HEK293 (cell line): ENCODE results near the gene KIAA1958.

Experiments
- GLIS1 ChIP-seq: fragments of 450-650 bp; formaldehyde crosslinking; IDR thresholded peaks from 2 replicates; pipeline ENCODE4 v1.5.1; 2016; ENCODE audit warnings: missing biosample characterization, missing genetic modification characterization
- MYNN ChIP-seq: fragments of 450-650 bp; formaldehyde crosslinking; IDR thresholded peaks from 2 replicates; pipeline ENCODE4 v1.5.1; 2016; ENCODE audit warnings: missing biosample characterization, missing genetic modification characterization, borderline replicate concordance
- SP3 ChIP-seq: fragments of 450-650 bp; formaldehyde crosslinking; IDR thresholded peaks from 2 replicates; pipeline ENCODE4 v1.5.1; 2016; ENCODE audit warnings: missing biosample characterization, missing genetic modification characterization
- ZNF600 ChIP-seq: fragments of 450-650 bp; formaldehyde crosslinking; IDR thresholded peaks from 2 replicates; pipeline ENCODE4 v1.5.1; 2016; ENCODE audit warnings: missing biosample characterization, missing genetic modification characterization
- TF ChIP-seq, protein P1 (sequence below): fragments of 450-650 bp; formaldehyde crosslinking; IDR thresholded peaks from 2 replicates; pipeline ENCODE4 v1.5.1; 2016; ENCODE audit warnings: missing biosample characterization, missing genetic modification characterization
- TF ChIP-seq, protein P2 (sequence below): fragments of 450-650 bp; formaldehyde crosslinking; IDR thresholded peaks from 2 replicates; pipeline ENCODE4 v1.5.1; 2016; ENCODE audit warnings: missing biosample characterization, missing genetic modification characterization
- TF ChIP-seq, protein P3 (sequence below): fragments of 450-650 bp; formaldehyde crosslinking; optimal IDR thresholded peaks from 2 replicates; pipeline ENCODE3; 2016; ENCODE audit warnings: missing biosample characterization, mild to moderate bottlenecking, missing genetic modification characterization

DNA sequence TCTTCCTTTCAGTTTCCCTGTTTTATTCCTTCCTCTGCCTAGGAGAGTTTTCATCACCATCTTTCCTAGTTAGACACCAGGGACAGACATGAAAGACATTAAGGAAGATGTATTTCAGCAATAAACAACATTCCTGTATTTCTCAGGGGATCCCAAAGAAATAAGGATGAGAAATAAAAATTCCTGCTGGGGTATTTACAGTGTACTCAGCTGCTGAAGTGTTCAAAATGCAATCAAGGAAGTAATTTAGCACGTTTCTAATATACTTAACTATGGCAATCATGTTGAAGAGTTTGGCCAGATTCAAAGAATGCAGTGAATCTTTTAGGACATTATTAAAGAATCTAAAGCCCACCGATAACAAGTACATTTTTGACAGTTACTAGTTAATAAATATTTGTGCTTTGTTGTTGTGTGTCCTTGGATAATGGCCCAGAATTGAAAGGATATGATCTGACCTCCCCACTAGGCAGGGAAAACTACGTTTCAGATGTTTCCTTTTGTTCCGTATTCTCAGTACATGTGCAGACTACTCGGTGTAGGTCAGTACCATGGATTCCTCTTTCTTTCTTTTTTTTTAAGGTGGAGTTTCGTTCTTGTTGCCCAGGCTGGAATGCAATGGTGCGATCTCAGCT, 184.5 kb downstream of the KIAA1958 start:
- TF ChIP-seq GLIS1 (tag by site-specific recombination) = no peak
- TF ChIP-seq, protein P1, sequence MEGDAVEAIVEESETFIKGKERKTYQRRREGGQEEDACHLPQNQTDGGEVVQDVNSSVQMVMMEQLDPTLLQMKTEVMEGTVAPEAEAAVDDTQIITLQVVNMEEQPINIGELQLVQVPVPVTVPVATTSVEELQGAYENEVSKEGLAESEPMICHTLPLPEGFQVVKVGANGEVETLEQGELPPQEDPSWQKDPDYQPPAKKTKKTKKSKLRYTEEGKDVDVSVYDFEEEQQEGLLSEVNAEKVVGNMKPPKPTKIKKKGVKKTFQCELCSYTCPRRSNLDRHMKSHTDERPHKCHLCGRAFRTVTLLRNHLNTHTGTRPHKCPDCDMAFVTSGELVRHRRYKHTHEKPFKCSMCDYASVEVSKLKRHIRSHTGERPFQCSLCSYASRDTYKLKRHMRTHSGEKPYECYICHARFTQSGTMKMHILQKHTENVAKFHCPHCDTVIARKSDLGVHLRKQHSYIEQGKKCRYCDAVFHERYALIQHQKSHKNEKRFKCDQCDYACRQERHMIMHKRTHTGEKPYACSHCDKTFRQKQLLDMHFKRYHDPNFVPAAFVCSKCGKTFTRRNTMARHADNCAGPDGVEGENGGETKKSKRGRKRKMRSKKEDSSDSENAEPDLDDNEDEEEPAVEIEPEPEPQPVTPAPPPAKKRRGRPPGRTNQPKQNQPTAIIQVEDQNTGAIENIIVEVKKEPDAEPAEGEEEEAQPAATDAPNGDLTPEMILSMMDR (tag by site-specific recombination) = no peak
- TF ChIP-seq, protein P2, sequence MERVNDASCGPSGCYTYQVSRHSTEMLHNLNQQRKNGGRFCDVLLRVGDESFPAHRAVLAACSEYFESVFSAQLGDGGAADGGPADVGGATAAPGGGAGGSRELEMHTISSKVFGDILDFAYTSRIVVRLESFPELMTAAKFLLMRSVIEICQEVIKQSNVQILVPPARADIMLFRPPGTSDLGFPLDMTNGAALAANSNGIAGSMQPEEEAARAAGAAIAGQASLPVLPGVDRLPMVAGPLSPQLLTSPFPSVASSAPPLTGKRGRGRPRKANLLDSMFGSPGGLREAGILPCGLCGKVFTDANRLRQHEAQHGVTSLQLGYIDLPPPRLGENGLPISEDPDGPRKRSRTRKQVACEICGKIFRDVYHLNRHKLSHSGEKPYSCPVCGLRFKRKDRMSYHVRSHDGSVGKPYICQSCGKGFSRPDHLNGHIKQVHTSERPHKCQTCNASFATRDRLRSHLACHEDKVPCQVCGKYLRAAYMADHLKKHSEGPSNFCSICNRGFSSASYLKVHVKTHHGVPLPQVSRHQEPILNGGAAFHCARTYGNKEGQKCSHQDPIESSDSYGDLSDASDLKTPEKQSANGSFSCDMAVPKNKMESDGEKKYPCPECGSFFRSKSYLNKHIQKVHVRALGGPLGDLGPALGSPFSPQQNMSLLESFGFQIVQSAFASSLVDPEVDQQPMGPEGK (tag by site-specific recombination) = no peak
- no peak for TF ChIP-seq MYNN (tag by site-specific recombination)
- TF ChIP-seq, protein P3, sequence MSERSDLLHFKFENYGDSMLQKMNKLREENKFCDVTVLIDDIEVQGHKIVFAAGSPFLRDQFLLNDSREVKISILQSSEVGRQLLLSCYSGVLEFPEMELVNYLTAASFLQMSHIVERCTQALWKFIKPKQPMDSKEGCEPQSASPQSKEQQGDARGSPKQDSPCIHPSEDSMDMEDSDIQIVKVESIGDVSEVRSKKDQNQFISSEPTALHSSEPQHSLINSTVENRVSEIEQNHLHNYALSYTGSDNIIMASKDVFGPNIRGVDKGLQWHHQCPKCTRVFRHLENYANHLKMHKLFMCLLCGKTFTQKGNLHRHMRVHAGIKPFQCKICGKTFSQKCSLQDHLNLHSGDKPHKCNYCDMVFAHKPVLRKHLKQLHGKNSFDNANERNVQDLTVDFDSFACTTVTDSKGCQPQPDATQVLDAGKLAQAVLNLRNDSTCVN (tag by site-specific recombination) = no peak
- TF ChIP-seq SP3 (tag by site-specific recombination) = no peak
- no peak for TF ChIP-seq ZNF600 (tag by site-specific recombination)
